Neutrophil (primary cell): ENCODE data around the gene RNF31.
A peak's percentile ranks its signal among the peaks of the same experiment; 100 is the strongest.

Source experiments
- H3K27ac ChIP-seq: fragments of 200-600 bp; sonication (generic); 2 replicates; pipeline ENCODE4 v1.5.1; 2016; ENCODE audit warnings: mild to moderate bottlenecking, moderate library complexity
- H3K27me3 ChIP-seq: fragments of 200-600 bp; sonication (generic); 2 replicates; pipeline ENCODE4 v1.6.0; 2016; ENCODE audit warnings: mild to moderate bottlenecking
- H3K36me3 ChIP-seq: fragments of 200-600 bp; sonication (generic); 2 replicates; pipeline ENCODE4 v1.5.1; 2017
- H3K4me1 ChIP-seq, 2 experiments: fragments of 200-600 bp in 1 of 2; sonication (generic) in 1 of 2; 1 replicate in 1 of 2; 2 replicates in 1 of 2; pipeline versions ENCODE4 v1.5.1 to v1.6.1; 2013 to 2016; ENCODE audit warnings: low read depth in 1 of 2, low read length in 1 of 2, mild to moderate bottlenecking in 1 of 2, moderate library complexity in 1 of 2; ENCODE audit not compliant: control insufficient read depth in 1 of 2, insufficient read depth in 1 of 2
- H3K4me3 ChIP-seq, 2 experiments: fragments of 200-600 bp in 1 of 2; sonication (generic) in 1 of 2; 1 replicate in 1 of 2; 2 replicates in 1 of 2; pipeline ENCODE4 v1.5.1; 2013 to 2016; ENCODE audit warnings: low read depth in 1 of 2, low read length in 1 of 2, mild to moderate bottlenecking in 1 of 2, moderate library complexity in 1 of 2
- H3K9me3 ChIP-seq: fragments of 200-600 bp; sonication (generic); 2 replicates; pipeline ENCODE4 v1.5.1; 2016
- TF ChIP-seq, protein P1 (sequence below): fragments of 200-600 bp; sonication (generic); IDR thresholded peaks from 2 replicates; pipeline ENCODE4 v1.5.1; 2016; ENCODE audit warnings: antibody characterized with exemption

RNF31 gene

DNA sequence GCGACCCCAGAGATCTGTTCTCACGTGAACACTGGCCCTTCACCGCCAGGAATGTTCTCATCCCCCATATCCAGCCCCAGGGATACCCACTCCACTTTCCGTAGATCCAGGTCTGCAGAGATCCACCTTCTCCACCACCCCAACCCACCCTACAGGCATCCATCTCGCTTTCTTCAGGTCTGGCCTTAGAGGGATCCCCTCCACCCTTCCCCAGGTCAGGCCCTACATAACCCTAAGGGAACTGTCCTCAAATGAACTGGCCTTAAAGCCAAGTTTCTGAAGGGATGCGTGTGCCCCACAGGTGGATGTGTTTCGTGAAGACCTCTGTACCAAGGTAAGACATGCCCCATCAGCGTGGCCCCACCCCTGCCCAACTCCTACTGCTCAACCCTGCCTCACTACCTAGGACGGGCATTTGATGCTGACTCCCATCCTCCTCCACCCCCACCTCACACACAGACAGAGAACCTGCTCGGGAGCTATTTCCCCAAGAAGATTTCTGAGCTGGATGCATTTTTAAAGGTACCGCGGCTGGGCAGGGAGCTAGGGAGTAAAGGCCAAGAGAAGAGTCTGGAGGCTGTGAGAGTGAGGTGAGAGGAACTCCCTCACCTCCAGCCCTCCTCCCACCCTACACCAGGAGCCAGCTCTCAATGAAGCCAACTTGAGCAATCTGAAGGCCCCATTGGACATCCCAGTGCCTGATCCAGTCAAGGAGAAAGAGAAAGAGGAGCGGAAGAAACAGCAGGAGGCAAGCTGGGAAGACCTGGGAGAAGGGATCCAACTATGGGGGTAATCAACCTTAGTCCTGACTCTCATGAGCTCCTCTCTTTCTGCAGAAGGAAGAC lies 10.4 kb upstream of the RNF31 start:
- Histone ChIP-seq H3K27ac (peak overlapping the region; percentile 94), H3K4me3 (peak overlapping the region; percentile 88 to 98), H3K9me3 (no peaks in the 10 kb centered on the region), H3K36me3 (peaks cover 34% of the 10 kb centered on the region), H3K4me1 (peaks cover 40 to 48% of the 10 kb centered on the region in 2 experiments), H3K27me3 (no peaks in the 10 kb centered on the region)
- TF ChIP-seq, protein P1, sequence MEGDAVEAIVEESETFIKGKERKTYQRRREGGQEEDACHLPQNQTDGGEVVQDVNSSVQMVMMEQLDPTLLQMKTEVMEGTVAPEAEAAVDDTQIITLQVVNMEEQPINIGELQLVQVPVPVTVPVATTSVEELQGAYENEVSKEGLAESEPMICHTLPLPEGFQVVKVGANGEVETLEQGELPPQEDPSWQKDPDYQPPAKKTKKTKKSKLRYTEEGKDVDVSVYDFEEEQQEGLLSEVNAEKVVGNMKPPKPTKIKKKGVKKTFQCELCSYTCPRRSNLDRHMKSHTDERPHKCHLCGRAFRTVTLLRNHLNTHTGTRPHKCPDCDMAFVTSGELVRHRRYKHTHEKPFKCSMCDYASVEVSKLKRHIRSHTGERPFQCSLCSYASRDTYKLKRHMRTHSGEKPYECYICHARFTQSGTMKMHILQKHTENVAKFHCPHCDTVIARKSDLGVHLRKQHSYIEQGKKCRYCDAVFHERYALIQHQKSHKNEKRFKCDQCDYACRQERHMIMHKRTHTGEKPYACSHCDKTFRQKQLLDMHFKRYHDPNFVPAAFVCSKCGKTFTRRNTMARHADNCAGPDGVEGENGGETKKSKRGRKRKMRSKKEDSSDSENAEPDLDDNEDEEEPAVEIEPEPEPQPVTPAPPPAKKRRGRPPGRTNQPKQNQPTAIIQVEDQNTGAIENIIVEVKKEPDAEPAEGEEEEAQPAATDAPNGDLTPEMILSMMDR = no peak

DNA sequence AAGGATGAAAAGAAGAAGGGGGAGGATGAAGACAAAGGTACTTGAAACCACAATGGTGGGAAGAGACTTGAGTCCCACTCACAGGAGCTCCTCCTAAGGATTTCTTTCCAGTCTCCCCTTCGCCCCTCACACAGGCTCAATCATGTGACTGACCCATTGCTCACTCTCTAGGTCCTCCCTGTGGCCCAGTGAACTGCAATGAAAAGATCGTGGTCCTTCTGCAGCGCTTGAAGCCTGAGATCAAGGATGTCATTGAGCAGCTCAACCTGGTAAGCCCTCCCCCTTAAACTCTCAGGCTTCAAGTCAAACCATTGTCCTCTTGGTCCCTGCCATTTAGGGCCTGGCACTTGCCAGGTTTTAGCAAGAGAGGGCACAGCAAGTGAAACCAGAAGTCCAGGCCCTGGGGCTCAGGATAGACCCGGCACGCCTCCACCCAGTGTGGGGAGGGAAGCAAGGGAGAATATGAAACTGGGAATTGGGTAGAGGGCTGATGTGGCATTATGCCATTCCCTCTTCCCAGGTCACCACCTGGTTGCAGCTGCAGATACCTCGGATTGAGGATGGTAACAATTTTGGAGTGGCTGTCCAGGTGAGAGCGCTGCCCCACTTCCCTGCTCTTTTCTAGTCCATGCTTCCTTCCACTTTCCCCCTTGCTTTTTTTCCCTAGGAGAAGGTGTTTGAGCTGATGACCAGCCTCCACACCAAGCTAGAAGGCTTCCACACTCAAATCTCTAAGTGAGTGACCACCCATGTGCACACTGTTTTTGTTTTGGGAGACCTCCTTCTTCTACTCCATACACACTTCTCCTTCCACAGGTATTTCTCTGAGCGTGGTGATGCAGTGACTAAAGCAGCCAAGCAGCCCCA lies 9.5 kb upstream of the RNF31 start:
- peaks cover 27% of the 10 kb centered on the region for H3K36me3 ChIP-seq
- H3K9me3 ChIP-seq = no peaks in the 10 kb centered on the region
- H3K27ac ChIP-seq = peak overlapping the region; percentile 15
- H3K4me3 ChIP-seq = peak overlapping the region; percentile 1 to 98
- TF ChIP-seq, protein P1 = no peak
- H3K27me3 ChIP-seq = no peaks in the 10 kb centered on the region
- peaks cover 45 to 52% of the 10 kb centered on the region in 2 experiments for H3K4me1 ChIP-seq

DNA sequence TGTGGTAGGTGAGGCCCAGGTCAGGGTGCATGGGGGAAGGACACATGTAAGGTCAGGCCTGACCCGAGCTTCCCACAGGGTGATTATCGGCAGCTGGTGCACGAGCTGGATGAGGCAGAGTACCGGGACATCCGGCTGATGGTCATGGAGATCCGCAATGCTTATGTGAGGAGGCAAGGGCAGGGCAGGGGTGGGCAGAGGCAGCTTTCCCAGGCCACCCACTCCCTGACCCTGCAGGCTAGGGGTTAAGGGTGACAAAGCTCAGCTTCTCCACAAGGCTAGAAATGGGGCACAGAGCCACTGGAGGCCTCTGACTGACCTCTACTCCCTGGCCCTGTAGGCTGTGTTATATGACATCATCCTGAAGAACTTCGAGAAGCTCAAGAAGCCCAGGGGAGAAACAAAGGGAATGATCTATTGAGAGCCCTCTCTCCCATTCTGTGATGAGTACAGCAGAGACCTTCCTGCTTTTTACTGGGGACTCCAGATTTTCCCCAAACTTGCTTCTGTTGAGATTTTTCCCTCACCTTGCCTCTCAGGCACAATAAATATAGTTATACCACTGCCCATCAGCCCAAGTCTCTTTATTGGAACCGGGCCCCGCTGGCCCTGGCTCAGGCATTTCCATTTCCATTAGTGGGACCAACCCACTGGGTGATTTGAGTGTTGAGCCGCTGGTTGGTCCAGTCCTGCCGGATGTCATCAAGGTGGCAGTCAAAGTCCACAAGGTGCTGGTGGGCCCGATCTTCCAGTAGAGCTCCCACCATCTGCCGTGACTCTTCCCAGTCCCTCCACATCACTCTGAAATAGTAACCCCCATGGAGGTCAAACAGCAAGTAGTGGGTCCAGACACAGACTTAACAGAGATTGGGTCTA lies 8.7 kb upstream of the RNF31 start:
- Histone ChIP-seq H3K4me1 (peaks cover 45 to 52% of the 10 kb centered on the region in 2 experiments), H3K36me3 (peaks cover 27% of the 10 kb centered on the region), H3K27me3 (no peaks in the 10 kb centered on the region), H3K9me3 (no peaks in the 10 kb centered on the region), H3K27ac (peak overlapping the region; percentile 15), H3K4me3 (no peak overlapping the region)
- TF ChIP-seq, protein P1 = no peak

DNA sequence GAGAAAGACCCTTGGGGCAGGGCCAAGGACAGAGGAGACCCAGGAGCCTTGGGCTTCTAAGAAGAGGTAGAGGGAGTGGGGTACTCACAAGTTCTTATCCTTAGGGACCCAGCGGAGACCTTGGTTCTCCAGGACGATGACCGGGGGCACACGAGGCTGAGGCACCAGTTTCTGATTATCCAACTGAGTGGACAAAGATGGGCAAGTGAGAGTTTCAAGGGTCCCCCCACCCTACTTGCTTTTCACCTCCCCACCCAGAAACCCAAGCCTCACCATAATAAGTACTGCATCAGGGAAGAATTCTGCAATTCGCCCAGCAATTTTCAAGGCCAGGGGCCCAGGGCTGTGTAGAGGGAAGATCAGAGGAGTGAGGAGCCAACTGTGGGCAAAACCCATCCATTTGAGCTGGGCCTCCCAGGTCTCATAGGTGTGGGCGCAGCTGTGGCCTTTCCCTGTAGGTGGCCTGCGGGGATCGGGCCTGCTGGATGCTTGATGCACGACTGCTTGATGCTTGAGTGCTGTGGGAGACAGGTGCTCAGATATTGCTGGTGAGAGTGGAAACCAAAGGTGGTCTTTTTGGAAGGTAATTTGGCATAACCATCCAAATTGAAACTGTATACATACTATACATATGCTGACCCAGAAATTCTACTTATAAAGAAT lies 7.9 kb upstream of the RNF31 start:
- H3K27ac ChIP-seq = no peak overlapping the region
- no peaks in the 10 kb centered on the region for H3K27me3 ChIP-seq
- TF ChIP-seq, protein P1 = no peak
- no peak overlapping the region for H3K4me3 ChIP-seq
- no peaks in the 10 kb centered on the region for H3K9me3 ChIP-seq
- peaks cover 45 to 52% of the 10 kb centered on the region in 2 experiments for H3K4me1 ChIP-seq
- H3K36me3 ChIP-seq = peaks cover 27% of the 10 kb centered on the region
